Stimulated activated memory B cell treated with anti-CD40 and anti-IgM and Interleukin-4, amounts not matched to agents 10 μg/mL and 1 μg/mL and 100 μg/mL, for 72 hours (primary cell): ENCODE data around the gene GPR31.

Experiments used
- ATAC-seq: fragments of 150-1000 bp; cut with Tn5 transposase; 2 replicates; pipeline ENCODE4 v1.10.0; 2021
- H3K27ac Mint-ChIP-seq: one replicate; pipeline ENCODE4 v1.8.0; 2022; ENCODE audit warnings: mild to moderate bottlenecking, mixed read lengths
- H3K27me3 Mint-ChIP-seq: one replicate; pipeline ENCODE4 v1.8.0; 2022; ENCODE audit warnings: mixed read lengths
- H3K36me3 Mint-ChIP-seq: one replicate; pipeline ENCODE4 v1.8.0; 2022; ENCODE audit warnings: mixed read lengths
- H3K4me1 Mint-ChIP-seq: one replicate; pipeline ENCODE4 v1.8.0; 2022; ENCODE audit warnings: mixed read lengths
- H3K4me3 Mint-ChIP-seq: one replicate; pipeline ENCODE4 v1.8.0; 2022; ENCODE audit warnings: mild to moderate bottlenecking, moderate library complexity, mixed read lengths
- H3K9me3 Mint-ChIP-seq: one replicate; pipeline ENCODE4 v1.8.0; 2022; ENCODE audit warnings: mixed read lengths

Gene GPR31

GRCh38 chr6:167152862-167153261, 4.9 kb downstream of the GPR31 start:
- Mint-ChIP-seq H3K27ac (peak overlapping the region; percentile 83), H3K4me1 (peaks cover 64% of the 10 kb centered on the region), H3K9me3 (no peaks in the 10 kb centered on the region), H3K36me3 (no peaks in the 10 kb centered on the region), H3K4me3 (peak overlapping the region; percentile 79), H3K27me3 (no peaks in the 10 kb centered on the region)
- ATAC-seq = peak; percentile 74

GRCh38 chr6:167151648-167152047, 6.1 kb downstream of the GPR31 start:
- Mint-ChIP-seq H3K4me1 (peaks cover 56% of the 10 kb centered on the region), H3K4me3 (peak overlapping the region; percentile 39), H3K9me3 (no peaks in the 10 kb centered on the region), H3K27ac (peak overlapping the region; percentile 83), H3K36me3 (no peaks in the 10 kb centered on the region), H3K27me3 (no peaks in the 10 kb centered on the region)
- peak; percentile 63 for ATAC-seq

- H3K4me3 Mint-ChIP-seq = peak overlapping the region; percentile 39
- H3K4me1 Mint-ChIP-seq = peaks cover 60% of the 10 kb centered on the region
- H3K9me3 Mint-ChIP-seq = no peaks in the 10 kb centered on the region
- peak overlapping the region; percentile 83 for H3K27ac Mint-ChIP-seq
- peak; percentile 88 for ATAC-seq
- no peaks in the 10 kb centered on the region for H3K36me3 Mint-ChIP-seq
- no peaks in the 10 kb centered on the region for H3K27me3 Mint-ChIP-seq
These were observed 6.7 kb downstream of the GPR31 start for GRCh38 chr6:167150941-167151549.

GRCh38 chr6:167148997-167149396, 8.8 kb downstream of the GPR31 start:
- H3K27me3 Mint-ChIP-seq = no peaks in the 10 kb centered on the region
- no peaks in the 10 kb centered on the region for H3K9me3 Mint-ChIP-seq
- no peak overlapping the region for H3K27ac Mint-ChIP-seq
- no peak for ATAC-seq
- no peak overlapping the region for H3K4me3 Mint-ChIP-seq
- H3K4me1 Mint-ChIP-seq = peaks cover 51% of the 10 kb centered on the region
- no peaks in the 10 kb centered on the region for H3K36me3 Mint-ChIP-seq

GRCh38 chr6:167148021-167148420, 9.8 kb downstream of the GPR31 start:
- H3K4me3 Mint-ChIP-seq = no peak overlapping the region
- no peaks in the 10 kb centered on the region for H3K9me3 Mint-ChIP-seq
- H3K27me3 Mint-ChIP-seq = no peaks in the 10 kb centered on the region
- no peaks in the 10 kb centered on the region for H3K36me3 Mint-ChIP-seq
- no peak overlapping the region for H3K27ac Mint-ChIP-seq
- ATAC-seq = no peak
- H3K4me1 Mint-ChIP-seq = peaks cover 41% of the 10 kb centered on the region

- peak overlapping the region; percentile 79 for H3K27ac Mint-ChIP-seq
- no peaks in the 10 kb centered on the region for H3K27me3 Mint-ChIP-seq
- no peak overlapping the region for H3K4me3 Mint-ChIP-seq
- peaks cover 35% of the 10 kb centered on the region for H3K4me1 Mint-ChIP-seq
- H3K9me3 Mint-ChIP-seq = no peaks in the 10 kb centered on the region
- no peaks in the 10 kb centered on the region for H3K36me3 Mint-ChIP-seq
- ATAC-seq = no peak
These were observed 10.8 kb downstream of the GPR31 start for GRCh38 chr6:167146977-167147376.

- ATAC-seq = no peak
- H3K4me3 Mint-ChIP-seq = peak overlapping the region; percentile 41
- H3K27ac Mint-ChIP-seq = peak overlapping the region; percentile 79
- no peaks in the 10 kb centered on the region for H3K27me3 Mint-ChIP-seq
- H3K36me3 Mint-ChIP-seq = no peaks in the 10 kb centered on the region
- H3K9me3 Mint-ChIP-seq = no peaks in the 10 kb centered on the region
- peaks cover 34% of the 10 kb centered on the region for H3K4me1 Mint-ChIP-seq
These were observed 11.6 kb downstream of the GPR31 start for GRCh38 chr6:167146135-167146534.

- no peaks in the 10 kb centered on the region for H3K36me3 Mint-ChIP-seq
These were observed 12.3 kb downstream of the GPR31 start for GRCh38 chr6:167145461-167145860.

GRCh38 chr6:167143041-167143440, 14.7 kb downstream of the GPR31 start:
- Mint-ChIP-seq H3K4me3 (no peak overlapping the region), H3K27ac (no peak overlapping the region), H3K4me1 (peaks cover 34% of the 10 kb centered on the region), H3K36me3 (peaks cover under 1% of the 10 kb centered on the region), H3K9me3 (no peaks in the 10 kb centered on the region), H3K27me3 (no peaks in the 10 kb centered on the region)
- no peak for ATAC-seq

More at GRCh38 chr6:167145461-167145860, 12.3 kb downstream of the GPR31 start:
- H3K27me3 Mint-ChIP-seq = no peaks in the 10 kb centered on the region
- H3K4me1 Mint-ChIP-seq = peaks cover 34% of the 10 kb centered on the region
- H3K4me3 Mint-ChIP-seq = peak overlapping the region; percentile 41
- ATAC-seq = no peak
- H3K27ac Mint-ChIP-seq = peak overlapping the region; percentile 79
- H3K9me3 Mint-ChIP-seq = no peaks in the 10 kb centered on the region

GRCh38 chr6:167142433-167142761, 15.4 kb downstream of the GPR31 start:
- ATAC-seq = no peak
- Mint-ChIP-seq H3K27me3 (no peaks in the 10 kb centered on the region), H3K9me3 (no peaks in the 10 kb centered on the region), H3K27ac (peak overlapping the region; percentile 83), H3K36me3 (peaks cover 7% of the 10 kb centered on the region), H3K4me3 (no peak overlapping the region), H3K4me1 (peaks cover 40% of the 10 kb centered on the region)

- peaks cover 45% of the 10 kb centered on the region for H3K4me1 Mint-ChIP-seq
- no peaks in the 10 kb centered on the region for H3K9me3 Mint-ChIP-seq
- H3K36me3 Mint-ChIP-seq = peaks cover 12% of the 10 kb centered on the region
- ATAC-seq = peak; percentile 80
- H3K4me3 Mint-ChIP-seq = no peak overlapping the region
- H3K27me3 Mint-ChIP-seq = no peaks in the 10 kb centered on the region
- peak overlapping the region; percentile 83 for H3K27ac Mint-ChIP-seq
These were observed 15.9 kb downstream of the GPR31 start for GRCh38 chr6:167141667-167142432.

GRCh38 chr6:167140589-167141474, 16.9 kb downstream of the GPR31 start:
- Mint-ChIP-seq H3K36me3 (peaks cover 14% of the 10 kb centered on the region), H3K4me3 (no peak overlapping the region)

GRCh38 chr6:167139761-167140160, 18.0 kb downstream of the GPR31 start:
- H3K27me3 Mint-ChIP-seq = no peaks in the 10 kb centered on the region
- ATAC-seq = no peak
- no peaks in the 10 kb centered on the region for H3K9me3 Mint-ChIP-seq
- peak overlapping the region; percentile 83 for H3K27ac Mint-ChIP-seq
- H3K4me1 Mint-ChIP-seq = peaks cover 59% of the 10 kb centered on the region
- no peak overlapping the region for H3K4me3 Mint-ChIP-seq
- peaks cover 14% of the 10 kb centered on the region for H3K36me3 Mint-ChIP-seq

More at GRCh38 chr6:167140589-167141474, 16.9 kb downstream of the GPR31 start:
- Mint-ChIP-seq H3K9me3 (no peaks in the 10 kb centered on the region), H3K4me1 (peaks cover 49% of the 10 kb centered on the region), H3K27ac (peak overlapping the region; percentile 83), H3K27me3 (no peaks in the 10 kb centered on the region)
- ATAC-seq = peak; percentile 80

GRCh38 chr6:167137881-167138280, 19.9 kb downstream of the GPR31 start:
- Mint-ChIP-seq H3K9me3 (no peaks in the 10 kb centered on the region), H3K4me3 (no peak overlapping the region), H3K4me1 (peaks cover 72% of the 10 kb centered on the region), H3K27ac (peak overlapping the region; percentile 58), H3K27me3 (no peaks in the 10 kb centered on the region), H3K36me3 (peaks cover 19% of the 10 kb centered on the region)
- ATAC-seq = no peak

GRCh38 chr6:167137081-167137480, 20.7 kb downstream of the GPR31 start:
- no peak for ATAC-seq
- Mint-ChIP-seq H3K36me3 (peaks cover 19% of the 10 kb centered on the region), H3K4me3 (no peak overlapping the region), H3K27me3 (no peaks in the 10 kb centered on the region), H3K4me1 (peaks cover 77% of the 10 kb centered on the region), H3K27ac (peak overlapping the region; percentile 58), H3K9me3 (no peaks in the 10 kb centered on the region)
